ENCODE measurements around the gene TTC34. TPM values are rescaled to one million over a fixed set of nuclear protein-coding genes. Genes with fewer than 3 reads are reported as not detected.
"Not testable (repeated sequence)": the region's sequence is repeated elsewhere in the genome, so short reads cannot be mapped to it uniquely, and the experiment has no call there.

The TTC34 gene
- total RNA-seq, 1 experiment from 2014 or later: 1.3 TPM

DNA sequence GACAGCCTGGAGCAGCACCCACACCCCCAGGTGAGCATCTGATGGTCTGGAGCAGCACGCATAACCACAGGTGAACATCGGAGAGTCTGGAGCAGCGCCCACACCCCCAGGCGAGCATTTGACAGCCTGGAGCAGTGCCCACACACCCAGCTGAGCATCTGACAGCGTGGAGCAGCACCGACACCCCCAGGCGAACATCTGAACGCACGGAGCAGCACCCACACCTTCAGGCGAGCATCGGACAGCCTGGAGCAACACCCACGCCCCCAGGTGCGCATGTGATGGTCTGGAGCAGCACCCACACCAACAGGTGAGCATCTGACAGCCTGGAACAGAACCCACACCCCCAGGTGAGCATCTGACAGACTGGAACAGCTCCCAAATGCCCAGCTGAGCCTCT lies 49.6 kb downstream of the TTC34 start:
- POLR2A ChIA-PET; H3K36me3 ChIP-seq (ENCODE audit: control insufficient read depth in 1 of 2, insufficient read depth in 2 of 2, low read length in 2 of 2); CTCF ChIA-PET; H3K27me3 ChIP-seq (ENCODE audit: insufficient read depth, low read length); H3K9ac ChIP-seq (ENCODE audit: low read length); H3K27ac ChIP-seq (ENCODE audit: low read depth, low read length); RAD21 ChIA-PET (ENCODE audit: low non-redundant PET in 1 of 2, low total read pairs in 2 of 2, uncharacterized antibody in 2 of 2, unreplicated experiment in 2 of 2); H3K4me3 ChIP-seq (replicated peaks in 1 of 2; ENCODE audit: low read depth in 1 of 2, low read length in 2 of 2); H3K79me2 ChIP-seq (ENCODE audit: insufficient read depth, low read length); H4K20me1 ChIP-seq (ENCODE audit: insufficient read depth); H3K4me2 ChIP-seq (ENCODE audit: low read length); DNase-seq (ENCODE audit: low read depth, low spot score); H3K9me2 ChIP-seq (ENCODE audit: insufficient read depth); ATAC-seq; BruUV-seq (replicated peaks); H3K4me1 ChIP-seq (ENCODE audit: control insufficient read depth in 1 of 2, insufficient read depth in 2 of 2, low read length in 2 of 2); H2AFZ ChIP-seq (ENCODE audit: low read depth, low read length, poor library complexity, severe bottlenecking); intact Hi-C loops (cut with micrococcal nuclease); H3K9me3 ChIP-seq (ENCODE audit: control insufficient read depth in 1 of 2, insufficient read depth in 1 of 2, low read depth in 1 of 2, low read length in 2 of 2): not testable (repeated sequence)

GRCh38 chr1:2750766-2751730 lies 50.4 kb downstream of the TTC34 start:
- H3K9me2 ChIP-seq (ENCODE audit: insufficient read depth); BruUV-seq (replicated peaks); H2AFZ ChIP-seq (ENCODE audit: low read depth, low read length, poor library complexity, severe bottlenecking); H3K27me3 ChIP-seq (ENCODE audit: insufficient read depth, low read length); H3K4me1 ChIP-seq (ENCODE audit: control insufficient read depth in 1 of 2, insufficient read depth in 2 of 2, low read length in 2 of 2); H3K9ac ChIP-seq (ENCODE audit: low read length); DNase-seq (ENCODE audit: low read depth, low spot score); intact Hi-C loops (cut with micrococcal nuclease); CTCF ChIA-PET; H4K20me1 ChIP-seq (ENCODE audit: insufficient read depth); H3K9me3 ChIP-seq (ENCODE audit: control insufficient read depth in 1 of 2, insufficient read depth in 1 of 2, low read depth in 1 of 2, low read length in 2 of 2); H3K4me2 ChIP-seq (ENCODE audit: low read length); RAD21 ChIA-PET (ENCODE audit: low non-redundant PET in 1 of 2, low total read pairs in 2 of 2, uncharacterized antibody in 2 of 2, unreplicated experiment in 2 of 2); H3K4me3 ChIP-seq (replicated peaks in 1 of 2; ENCODE audit: low read depth in 1 of 2, low read length in 2 of 2); ATAC-seq; H3K27ac ChIP-seq (ENCODE audit: low read depth, low read length); H3K36me3 ChIP-seq (ENCODE audit: control insufficient read depth in 1 of 2, insufficient read depth in 2 of 2, low read length in 2 of 2); H3K79me2 ChIP-seq (ENCODE audit: insufficient read depth, low read length); POLR2A ChIA-PET: not testable (repeated sequence)

DNA sequence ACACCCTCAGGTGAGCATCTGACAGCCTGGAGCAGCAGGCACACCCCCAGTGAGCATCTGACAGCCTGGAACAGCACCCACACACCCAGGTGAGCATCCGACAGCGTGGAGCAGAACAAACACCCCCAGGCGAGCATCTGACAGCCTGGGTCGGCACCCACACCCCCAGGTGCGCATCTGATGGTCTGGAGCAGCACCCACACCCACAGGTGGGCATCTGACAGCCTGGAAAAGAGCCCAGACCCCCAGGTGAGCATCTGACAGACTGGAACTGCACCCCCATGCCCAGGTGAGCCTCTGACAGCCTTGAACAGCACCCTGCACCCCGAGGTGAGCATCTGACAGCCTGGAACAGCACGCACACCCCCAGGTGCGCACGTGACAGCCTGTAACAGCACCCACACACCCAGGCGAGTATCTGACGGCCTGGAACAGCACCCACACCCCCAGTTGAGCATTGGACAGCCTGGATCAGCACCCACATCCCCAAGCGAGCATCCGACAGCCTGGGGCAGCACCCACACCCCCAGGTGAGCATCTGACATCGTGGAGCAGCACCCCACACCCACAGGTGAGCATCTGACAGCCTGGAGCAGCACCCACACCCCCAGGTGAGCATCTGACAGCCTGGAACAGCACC lies 51.3 kb downstream of the TTC34 start:
- H3K9me2 ChIP-seq (ENCODE audit: insufficient read depth); H3K9ac ChIP-seq (ENCODE audit: low read length); H3K27me3 ChIP-seq (ENCODE audit: insufficient read depth, low read length); ATAC-seq; H3K4me1 ChIP-seq (ENCODE audit: control insufficient read depth in 1 of 2, insufficient read depth in 2 of 2, low read length in 2 of 2); H3K36me3 ChIP-seq (ENCODE audit: control insufficient read depth in 1 of 2, insufficient read depth in 2 of 2, low read length in 2 of 2); H3K4me3 ChIP-seq (replicated peaks in 1 of 2; ENCODE audit: low read depth in 1 of 2, low read length in 2 of 2); H4K20me1 ChIP-seq (ENCODE audit: insufficient read depth); intact Hi-C loops (cut with micrococcal nuclease); H2AFZ ChIP-seq (ENCODE audit: low read depth, low read length, poor library complexity, severe bottlenecking); H3K27ac ChIP-seq (ENCODE audit: low read depth, low read length); POLR2A ChIA-PET; RAD21 ChIA-PET (ENCODE audit: low non-redundant PET in 1 of 2, low total read pairs in 2 of 2, uncharacterized antibody in 2 of 2, unreplicated experiment in 2 of 2); CTCF ChIA-PET; BruUV-seq (replicated peaks); DNase-seq (ENCODE audit: low read depth, low spot score); H3K79me2 ChIP-seq (ENCODE audit: insufficient read depth, low read length); H3K4me2 ChIP-seq (ENCODE audit: low read length); H3K9me3 ChIP-seq (ENCODE audit: control insufficient read depth in 1 of 2, insufficient read depth in 1 of 2, low read depth in 1 of 2, low read length in 2 of 2): not testable (repeated sequence)

DNA sequence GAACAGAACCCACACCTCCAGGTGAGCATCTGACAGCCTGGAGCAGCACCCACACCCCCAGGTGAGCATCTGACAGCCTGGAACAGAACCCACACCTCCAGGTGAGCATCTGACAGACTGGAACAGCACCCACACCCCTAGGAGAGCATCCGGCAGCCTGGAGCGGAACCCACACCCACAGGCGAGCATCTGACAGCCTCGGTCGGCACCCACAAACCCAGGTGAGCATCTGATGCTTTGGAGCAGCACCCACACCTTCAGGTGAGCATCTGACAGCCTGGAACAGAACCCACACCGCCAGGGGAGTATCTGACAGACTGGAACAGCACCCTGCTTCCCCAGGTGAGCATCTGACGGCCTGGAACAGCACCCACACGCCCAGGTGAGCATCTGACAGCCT lies 52.9 kb downstream of the TTC34 start:
- H3K4me1 ChIP-seq (ENCODE audit: control insufficient read depth in 1 of 2, insufficient read depth in 2 of 2, low read length in 2 of 2); ATAC-seq; H3K9me2 ChIP-seq (ENCODE audit: insufficient read depth); H3K9ac ChIP-seq (ENCODE audit: low read length); H3K27me3 ChIP-seq (ENCODE audit: insufficient read depth, low read length); H3K27ac ChIP-seq (ENCODE audit: low read depth, low read length); CTCF ChIA-PET; RAD21 ChIA-PET (ENCODE audit: low non-redundant PET in 1 of 2, low total read pairs in 2 of 2, uncharacterized antibody in 2 of 2, unreplicated experiment in 2 of 2); H3K79me2 ChIP-seq (ENCODE audit: insufficient read depth, low read length); H3K9me3 ChIP-seq (ENCODE audit: control insufficient read depth in 1 of 2, insufficient read depth in 1 of 2, low read depth in 1 of 2, low read length in 2 of 2); H3K36me3 ChIP-seq (ENCODE audit: control insufficient read depth in 1 of 2, insufficient read depth in 2 of 2, low read length in 2 of 2); BruUV-seq (replicated peaks); intact Hi-C loops (cut with micrococcal nuclease); POLR2A ChIA-PET; DNase-seq (ENCODE audit: low read depth, low spot score); H3K4me3 ChIP-seq (replicated peaks in 1 of 2; ENCODE audit: low read depth in 1 of 2, low read length in 2 of 2); H2AFZ ChIP-seq (ENCODE audit: low read depth, low read length, poor library complexity, severe bottlenecking); H3K4me2 ChIP-seq (ENCODE audit: low read length); H4K20me1 ChIP-seq (ENCODE audit: insufficient read depth): not testable (repeated sequence)
